ENCODE measurements around the gene RTL3.

Gene RTL3

DNA sequence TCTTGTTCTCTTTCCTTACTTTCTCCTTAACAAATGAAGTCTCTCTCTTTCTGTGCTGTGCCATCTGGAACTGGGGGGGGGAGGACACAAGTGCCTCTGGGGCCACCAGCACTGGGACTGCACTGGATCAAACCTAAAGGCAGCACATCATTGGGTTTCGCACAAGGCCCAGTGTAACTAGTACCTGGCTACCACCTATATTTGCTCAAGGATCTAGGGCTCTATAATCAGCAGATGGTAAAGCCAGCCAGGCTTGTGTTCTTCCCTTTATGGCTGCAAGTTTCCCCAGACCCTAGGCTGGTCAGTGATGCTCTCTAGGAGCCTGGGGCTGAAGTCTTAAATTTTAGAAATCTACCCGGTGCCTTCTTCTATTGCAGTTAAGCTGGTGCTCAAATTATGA, 40.1 kb downstream of the RTL3 start:
- DNase-seq (ENCODE audit: low read depth): no peak

DNA sequence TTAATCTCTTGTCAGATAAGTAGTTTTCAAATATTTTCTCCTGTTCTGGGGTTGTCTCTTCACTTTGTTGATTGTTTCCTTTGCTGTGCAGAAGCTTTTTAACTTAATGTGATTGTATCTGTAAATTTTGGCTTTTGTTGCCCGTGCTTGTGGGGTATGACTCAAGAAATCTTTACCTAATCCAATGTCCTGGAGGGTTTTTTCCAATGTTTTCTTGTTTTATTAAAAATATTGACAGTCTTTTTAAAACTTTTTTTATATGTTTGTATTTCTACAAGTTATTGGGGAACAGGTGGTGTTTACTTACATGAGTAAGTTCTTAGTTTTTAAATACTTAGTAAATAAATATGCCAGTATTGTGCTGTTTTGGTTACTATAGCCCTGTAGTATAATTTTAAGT, 44.9 kb downstream of the RTL3 start:
- DNase-seq (ENCODE audit: low read depth): no peak
